ENCODE measurements around the gene ALG14.

The ALG14 gene

GRCh38 chr1:94974241-94974640, 98.5 kb downstream of the ALG14 start:
- in situ Hi-C loops (cut with HindIII; ENCODE audit: low pct_ligation_motif_present, low pct_unique_long_range_greater_than_20kb, low sequenced_read_pairs) = no loop called here
- DNase-seq = peak; percentile 25

- no peak for DNase-seq
- in situ Hi-C loops (cut with HindIII; ENCODE audit: low pct_ligation_motif_present, low pct_unique_long_range_greater_than_20kb, low sequenced_read_pairs) = no loop called here
Measured at GRCh38 chr1:94973309-94973922, 99.3 kb downstream of the ALG14 start.

- peak; percentile 54 for DNase-seq
- in situ Hi-C loops (cut with HindIII; ENCODE audit: low pct_ligation_motif_present, low pct_unique_long_range_greater_than_20kb, low sequenced_read_pairs) = no loop called here
Measured at GRCh38 chr1:94971491-94971924, 101.2 kb downstream of the ALG14 start.

- in situ Hi-C loops (cut with HindIII; ENCODE audit: low pct_ligation_motif_present, low pct_unique_long_range_greater_than_20kb, low sequenced_read_pairs) = no loop called here
- no peak for DNase-seq
Measured at GRCh38 chr1:94970783-94971182, 102.0 kb downstream of the ALG14 start.

- in situ Hi-C loops (cut with HindIII; ENCODE audit: low pct_ligation_motif_present, low pct_unique_long_range_greater_than_20kb, low sequenced_read_pairs) = no loop called here
- DNase-seq = no peak
Measured at GRCh38 chr1:94969137-94969536, 103.6 kb downstream of the ALG14 start.

- in situ Hi-C loops (cut with HindIII; ENCODE audit: low pct_ligation_motif_present, low pct_unique_long_range_greater_than_20kb, low sequenced_read_pairs) = no loop called here
- no peak for DNase-seq
Measured at GRCh38 chr1:94966033-94966432, 106.7 kb downstream of the ALG14 start.

GRCh38 chr1:94963864-94964263, 108.9 kb downstream of the ALG14 start:
- in situ Hi-C loops (cut with HindIII; ENCODE audit: low pct_ligation_motif_present, low pct_unique_long_range_greater_than_20kb, low sequenced_read_pairs) = no loop called here
- DNase-seq = no peak

- in situ Hi-C loops (cut with HindIII; ENCODE audit: low pct_ligation_motif_present, low pct_unique_long_range_greater_than_20kb, low sequenced_read_pairs) = no loop called here
- DNase-seq = peak; percentile 68
Measured at GRCh38 chr1:94962409-94963265, 110.1 kb downstream of the ALG14 start.

- in situ Hi-C loops (cut with HindIII; ENCODE audit: low pct_ligation_motif_present, low pct_unique_long_range_greater_than_20kb, low sequenced_read_pairs) = no loop called here
Measured at GRCh38 chr1:94961988-94962387, 110.8 kb downstream of the ALG14 start.

GRCh38 chr1:94961582-94961981, 111.2 kb downstream of the ALG14 start:
- in situ Hi-C loops (cut with HindIII; ENCODE audit: low pct_ligation_motif_present, low pct_unique_long_range_greater_than_20kb, low sequenced_read_pairs) = no loop called here
- no peak for DNase-seq

More at GRCh38 chr1:94961988-94962387, 110.8 kb downstream of the ALG14 start:
- DNase-seq = no peak

- in situ Hi-C loops (cut with HindIII; ENCODE audit: low pct_ligation_motif_present, low pct_unique_long_range_greater_than_20kb, low sequenced_read_pairs) = no loop called here
- DNase-seq = no peak
Measured at GRCh38 chr1:94958081-94958480, 114.7 kb downstream of the ALG14 start.

- in situ Hi-C loops (cut with HindIII; ENCODE audit: low pct_ligation_motif_present, low pct_unique_long_range_greater_than_20kb, low sequenced_read_pairs) = no loop called here
- DNase-seq = no peak
Measured at GRCh38 chr1:94955767-94956632, 116.8 kb downstream of the ALG14 start.

GRCh38 chr1:94954263-94955220, 118.2 kb downstream of the ALG14 start:
- no peak for DNase-seq
- in situ Hi-C loops (cut with HindIII; ENCODE audit: low pct_ligation_motif_present, low pct_unique_long_range_greater_than_20kb, low sequenced_read_pairs) = no loop called here

GRCh38 chr1:94953746-94954145, 119.0 kb downstream of the ALG14 start:
- no peak for DNase-seq
- in situ Hi-C loops (cut with HindIII; ENCODE audit: low pct_ligation_motif_present, low pct_unique_long_range_greater_than_20kb, low sequenced_read_pairs) = no loop called here

GRCh38 chr1:94953107-94953506, 119.6 kb downstream of the ALG14 start:
- DNase-seq = no peak
- in situ Hi-C loops (cut with HindIII; ENCODE audit: low pct_ligation_motif_present, low pct_unique_long_range_greater_than_20kb, low sequenced_read_pairs) = no loop called here

- no peak for DNase-seq
- in situ Hi-C loops (cut with HindIII; ENCODE audit: low pct_ligation_motif_present, low pct_unique_long_range_greater_than_20kb, low sequenced_read_pairs) = no loop called here
Measured at GRCh38 chr1:94952539-94952938, 120.2 kb downstream of the ALG14 start.

GRCh38 chr1:94951509-94952208, 121.1 kb downstream of the ALG14 start:
- no peak for DNase-seq
- in situ Hi-C loops (cut with HindIII; ENCODE audit: low pct_ligation_motif_present, low pct_unique_long_range_greater_than_20kb, low sequenced_read_pairs) = no loop called here

Measured in ACHN (cell line).